SK-N-MC (cell line): Measurements from ENCODE around the gene BTAF1.

Experiments
- EZH2 ChIP-seq: fragments of 200-600 bp; sonication (generic); IDR thresholded peaks from one replicate; pipeline ENCODE4 v1.6.1; 2017; ENCODE audit warnings: antibody characterized with exemption
- FOXP2 ChIP-seq: optimal IDR thresholded peaks from 2 replicates; pipeline ENCODE3; 2011; ENCODE audit warnings: mild to moderate bottlenecking, moderate library complexity; ENCODE audit not compliant: insufficient read depth; ENCODE audit errors: extremely low read length, control extremely low read depth
- POLR2AphosphoS5 ChIP-seq: IDR thresholded peaks from 2 replicates; pipeline ENCODE4 v1.6.1; 2012; ENCODE audit warnings: mild to moderate bottlenecking, low read depth, low read length, borderline replicate concordance

DNA sequence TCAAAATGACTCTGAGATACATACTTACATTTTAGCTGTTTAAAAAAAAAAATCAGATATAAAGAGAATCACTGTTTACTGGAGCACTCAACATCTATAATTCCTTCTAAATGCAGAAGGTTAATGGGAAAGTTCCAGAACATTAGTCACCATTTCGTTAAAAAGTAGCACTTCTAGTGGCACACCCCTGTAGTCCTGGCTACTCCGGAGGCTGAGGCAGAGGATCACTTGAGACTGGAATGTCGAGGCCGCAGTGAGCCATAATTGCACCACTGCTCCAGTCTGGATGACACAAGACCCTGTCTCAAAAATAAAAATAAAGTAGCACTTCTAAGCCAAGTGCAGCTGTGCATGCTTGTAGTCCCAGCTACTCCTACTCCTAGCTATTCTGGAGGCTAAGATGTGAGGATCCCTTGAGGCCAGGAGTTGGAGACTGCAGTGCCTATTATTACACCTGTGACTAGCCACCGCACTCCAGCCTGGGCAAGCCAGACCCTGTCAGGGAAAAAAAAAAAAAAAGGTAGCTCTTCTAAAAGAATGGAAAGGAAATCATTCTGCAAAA is 16.5 kb upstream of the BTAF1 start:
- TF ChIP-seq FOXP2 = no peak
- no peak for TF ChIP-seq POLR2AphosphoS5
- TF ChIP-seq EZH2 = no peak
